Esophagus squamous epithelium (tissue), 5 donors: ENCODE data around the gene FLYWCH1. TPM values are rescaled to one million over a fixed set of nuclear protein-coding genes. Genes with fewer than 3 reads are reported as not detected.
A peak's percentile ranks its signal among the peaks of the same experiment; 100 is the strongest.

ENCODE experiments used
- DNase-seq: peaks from one replicate; lab custom pipeline; 2025; lab: John Stamatoyannopoulos, UW
- H3K27ac ChIP-seq, 4 donors: fragments of 200-600 bp; sonication (generic); one replicate each; pipeline ENCODE4 v1.5.1; 2016 to 2019; ENCODE audit warnings: mild to moderate bottlenecking in 1 of 4
- H3K27me3 ChIP-seq, 4 donors: fragments of 200-600 bp; sonication (generic); 1 replicate in 3 of 4; 2 replicates in 1 of 4; pipeline versions ENCODE4 v1.5.1 to v1.6.0; 2017 to 2021; ENCODE audit warnings: antibody characterized with exemption in 1 of 4
- H3K36me3 ChIP-seq, 3 donors: fragments of 200-600 bp; sonication (generic); one replicate each; pipeline ENCODE4 v1.5.1; 2016 to 2019
- H3K4me1 ChIP-seq, 3 donors: fragments of 200-600 bp; sonication (generic); one replicate each; pipeline ENCODE4 v1.5.1; 2017 to 2019
- H3K4me3 ChIP-seq, 4 donors: fragments of 200-600 bp; sonication (generic); 1 replicate in 3 of 4; 2 replicates in 1 of 4; pipeline ENCODE4 v1.5.1; 2016 to 2019; ENCODE audit warnings: mild to moderate bottlenecking in 2 of 4, moderate library complexity in 1 of 4
- H3K9me3 ChIP-seq, 3 donors: fragments of 200-600 bp; sonication (generic); one replicate each; pipeline ENCODE4 v1.5.1; 2016 to 2019
- CTCF ChIP-seq, 6 experiments: fragments of 450-650 bp in 4 of 6; fragments of 200-600 bp in 2 of 6; sonication (generic) in 2 of 6; IDR thresholded peaks; one replicate each; pipeline ENCODE4 v1.5.1; 2016 to 2019; ENCODE audit warnings: antibody characterized with exemption in 6 of 6, mild to moderate bottlenecking in 4 of 6, moderate library complexity in 4 of 6
- POLR2A ChIP-seq, 4 donors: fragments of 450-650 bp; IDR thresholded peaks; one replicate each; pipeline ENCODE4 v1.6.1; 2017; ENCODE audit warnings: antibody characterized with exemption in 4 of 4, mild to moderate bottlenecking in 4 of 4, moderate library complexity in 3 of 4
- WGBS, 2 donors: methylation state at CpG; one replicate each; pipeline ENCODE4 v1.1.5; 2018; 5-methylcytosine and 5-hydroxymethylcytosine counted together
- intact Hi-C: fragments of 100-400 bp; cut with DNase I; formaldehyde crosslinking; loops from one replicate; pipeline ENCODE4 v1.15.0; 2022
- total RNA-seq, 4 donors: library from RNA; depleted of rRNA; stranded (reverse); fragments of >200 nt; gene quantifications; one replicate each; pipeline ENCODE4 v1.1.0, GENCODE V29; 2016
- donor health status: DM: yes; HTN: yes; CAD: no.

The FLYWCH1 gene
- total RNA-seq, 4 donors from 2014 or later: 25.4 to 52.1 (median 27.1) TPM

GRCh38 chr16:2983706-2984136 is 72.0 kb downstream of the FLYWCH1 start:
- Histone ChIP-seq H3K27ac (peak overlapping the region in 2 of 4 donors; percentile 2 to 48), H3K27me3 (peaks cover 0 to 36% (median 0%) of the 10 kb centered on the region in 4 donors), H3K4me3 (peak overlapping the region in 3 of 4 donors; percentile 8 to 47 (median 29)), H3K4me1 (peaks cover 15 to 64% (median 34%) of the 10 kb centered on the region in 3 donors), H3K36me3 (no peaks in the 10 kb centered on the region), H3K9me3 (no peaks in the 10 kb centered on the region)
- no peak for DNase-seq
- TF ChIP-seq CTCF (IDR thresholded peaks at IDR 0.05): peak; percentile 91 to 98 (median 94)
- no peak for TF ChIP-seq POLR2A (IDR thresholded peaks at IDR 0.05)
- 8 to 31% methylated on average over 7 to 18 of the region's 42 CpGs for WGBS, 2 donors
- intact Hi-C loops: no loop called here

- no peak for DNase-seq
- intact Hi-C loops: no loop called here
- no peak overlapping the region for H3K4me3 ChIP-seq
- H3K27ac ChIP-seq: peak overlapping the region in 1 of 4 donors; percentile 52
- H3K36me3 ChIP-seq: no peaks in the 10 kb centered on the region
- WGBS, 2 donors: 52 to 57% methylated on average over 3 to 8 of the region's 9 CpGs
- no peak for TF ChIP-seq CTCF (IDR thresholded peaks at IDR 0.05)
- no peak for TF ChIP-seq POLR2A (IDR thresholded peaks at IDR 0.05)
- peaks cover 0 to 41% (median 0%) of the 10 kb centered on the region in 4 donors for H3K27me3 ChIP-seq
- H3K4me1 ChIP-seq: peaks cover 6 to 49% (median 24%) of the 10 kb centered on the region in 3 donors
- no peaks in the 10 kb centered on the region for H3K9me3 ChIP-seq
Observed at GRCh38 chr16:2985462-2985861, 73.7 kb downstream of the FLYWCH1 start.

- Histone ChIP-seq H3K27ac (peak overlapping the region in 1 of 4 donors; percentile 52), H3K36me3 (no peaks in the 10 kb centered on the region), H3K9me3 (no peaks in the 10 kb centered on the region), H3K4me3 (no peak overlapping the region), H3K27me3 (peaks cover 0 to 45% (median 0%) of the 10 kb centered on the region in 4 donors), H3K4me1 (peaks cover 6 to 49% (median 21%) of the 10 kb centered on the region in 3 donors)
- intact Hi-C loops: no loop called here
- no peak for DNase-seq
- WGBS, 2 donors: 60 to 75% methylated on average over 2 to 7 of the region's 15 CpGs
- TF ChIP-seq POLR2A (IDR thresholded peaks at IDR 0.05): no peak
- TF ChIP-seq CTCF (IDR thresholded peaks at IDR 0.05): no peak
Observed at GRCh38 chr16:2985893-2986355, 74.2 kb downstream of the FLYWCH1 start.

GRCh38 chr16:2986623-2987188 is 75.0 kb downstream of the FLYWCH1 start:
- intact Hi-C loops: no loop called here
- Histone ChIP-seq H3K4me3 (no peak overlapping the region), H3K4me1 (peaks cover 6 to 52% (median 18%) of the 10 kb centered on the region in 3 donors), H3K9me3 (no peaks in the 10 kb centered on the region), H3K36me3 (no peaks in the 10 kb centered on the region), H3K27me3 (peaks cover 0 to 49% (median 0%) of the 10 kb centered on the region in 4 donors), H3K27ac (no peak overlapping the region)
- no peak for TF ChIP-seq CTCF (IDR thresholded peaks at IDR 0.05)
- TF ChIP-seq POLR2A (IDR thresholded peaks at IDR 0.05): no peak
- 61 to 90% methylated on average over 2 to 6 of the region's 17 CpGs for WGBS, 2 donors
- DNase-seq: no peak

GRCh38 chr16:2987286-2987685 is 75.6 kb downstream of the FLYWCH1 start:
- Histone ChIP-seq H3K27ac (no peak overlapping the region), H3K4me3 (no peak overlapping the region), H3K4me1 (peaks cover 10 to 57% (median 21%) of the 10 kb centered on the region in 3 donors), H3K9me3 (no peaks in the 10 kb centered on the region), H3K27me3 (peaks cover 0 to 49% (median 0%) of the 10 kb centered on the region in 4 donors), H3K36me3 (no peaks in the 10 kb centered on the region)
- WGBS, 2 donors: 100% methylated on average over 1 of the region's 9 CpGs; no CpG with 5 or more reads in 1 of the 2 donors
- intact Hi-C loops: no loop called here
- no peak for DNase-seq
- TF ChIP-seq POLR2A (IDR thresholded peaks at IDR 0.05) (no peak), CTCF (IDR thresholded peaks at IDR 0.05) (no peak)
